Measurements from ENCODE around the gene CTSG.

- TF ChIP-seq POLR2AphosphoS5 (IDR thresholded peaks at IDR 0.05; ENCODE audit: low read depth, low read length) = no peak
- no peak for TF ChIP-seq REST (IDR thresholded peaks at IDR 0.05; ENCODE audit: insufficient read depth in 1 of 2, low read depth in 2 of 2, low read length in 2 of 2)
- TF ChIP-seq SIN3A (IDR thresholded peaks at IDR 0.05; ENCODE audit: borderline replicate concordance, insufficient read depth, low read length) = no peak
- no peak for TF ChIP-seq TAF1 (IDR thresholded peaks at IDR 0.05; ENCODE audit: borderline replicate concordance, insufficient read depth, low read length)
- TF ChIP-seq FOXP2 (optimal IDR thresholded peaks at IDR 0.05; ENCODE audit: borderline replicate concordance, extremely low read depth, extremely low read length, insufficient read depth) = no peak
Measured at GRCh38 chr14:24613241-24613640, 37.2 kb upstream of the CTSG start.
